Sigmoid colon (tissue), 7 donors: ENCODE data around the gene TMEM219. TPM values are rescaled to one million over a fixed set of nuclear protein-coding genes. Genes with fewer than 3 reads are reported as not detected.

Source experiments
- DNase-seq: peaks from one replicate; pipeline ENCODE4 v3.0.0-alpha.2; 2019
- H3K27ac ChIP-seq, 4 donors: fragments of 200-600 bp; sonication (generic); one replicate each; pipeline ENCODE4 v1.5.1; 2016 to 2019; ENCODE audit warnings: mild to moderate bottlenecking in 1 of 4
- H3K27me3 ChIP-seq, 3 donors: fragments of 200-600 bp; sonication (generic); one replicate each; pipeline ENCODE4 v1.5.1; 2019; ENCODE audit warnings: mild to moderate bottlenecking in 1 of 3
- H3K36me3 ChIP-seq, 4 donors: fragments of 200-600 bp; sonication (generic); one replicate each; pipeline ENCODE4 v1.5.1; 2016 to 2019
- H3K4me1 ChIP-seq, 4 donors: fragments of 200-600 bp; sonication (generic); one replicate each; pipeline ENCODE4 v1.5.1; 2017 to 2019
- H3K4me3 ChIP-seq, 4 donors: fragments of 200-600 bp; sonication (generic); one replicate each; pipeline ENCODE4 v1.5.1; 2017 to 2019; ENCODE audit warnings: mild to moderate bottlenecking in 2 of 4, moderate library complexity in 1 of 4
- H3K9me3 ChIP-seq, 4 donors: fragments of 200-600 bp in 3 of 4; sonication (generic) in 3 of 4; one replicate each; pipeline versions ENCODE4 v1.5.1 to v1.6.1; 2013 to 2019
- EP300 ChIP-seq, 4 donors: sonication (generic); formaldehyde crosslinking; IDR thresholded peaks; one replicate each; pipeline ENCODE4 v1.6.1; 2017; ENCODE audit warnings: antibody characterized with exemption in 4 of 4
- POLR2A ChIP-seq, 2 donors: fragments of 450-650 bp; IDR thresholded peaks; one replicate each; pipeline ENCODE4 v1.6.1; 2016; ENCODE audit warnings: antibody characterized with exemption in 2 of 2, mild to moderate bottlenecking in 2 of 2, moderate library complexity in 2 of 2
- POLR2AphosphoS5 ChIP-seq, 4 donors: sonication (generic); formaldehyde crosslinking; IDR thresholded peaks; one replicate each; pipeline ENCODE4 v1.6.1; 2017; ENCODE audit warnings: antibody characterized with exemption in 4 of 4
- WGBS, 2 donors: extraction: QIAGEN DNeasy Blood & Tissue Kit; methylation state at CpG; one replicate each; pipeline ENCODE4 v1.1.7; 2013; 5-methylcytosine and 5-hydroxymethylcytosine counted together
- intact Hi-C: fragments of 100-400 bp; cut with DNase I; formaldehyde crosslinking; loops from one replicate; pipeline ENCODE4 v1.15.1; 2023
- polyA plus RNA-seq, 3 donors: library from polyadenylated mRNA; stranded (reverse); fragments of 200-250 nt; gene quantifications; one replicate each; pipeline ENCODE4 v1.2.3, GENCODE V29; 2013
- total RNA-seq, 4 donors: library from RNA; depleted of rRNA; stranded (reverse); fragments of >200 nt; gene quantifications; one replicate each; pipeline ENCODE4 v1.1.0, GENCODE V29; 2016
- TF ChIP-seq, protein P1 (sequence below), 4 experiments: fragments of 450-650 bp in 3 of 4; fragments of 200-600 bp in 1 of 4; IDR thresholded peaks; one replicate each; pipeline ENCODE4 v1.5.1; 2016 to 2019; ENCODE audit warnings: antibody characterized with exemption in 4 of 4, mild to moderate bottlenecking in 3 of 4, moderate library complexity in 2 of 4
- donor health status: healthy with polysubstance abuse.
- donor health status: Bipolar disorder and iron deficiency.
- donor health status: healthy.

Gene TMEM219
- total and polyA plus RNA-seq, 7 donors, result 103 to 314 (median 136) TPM

DNA sequence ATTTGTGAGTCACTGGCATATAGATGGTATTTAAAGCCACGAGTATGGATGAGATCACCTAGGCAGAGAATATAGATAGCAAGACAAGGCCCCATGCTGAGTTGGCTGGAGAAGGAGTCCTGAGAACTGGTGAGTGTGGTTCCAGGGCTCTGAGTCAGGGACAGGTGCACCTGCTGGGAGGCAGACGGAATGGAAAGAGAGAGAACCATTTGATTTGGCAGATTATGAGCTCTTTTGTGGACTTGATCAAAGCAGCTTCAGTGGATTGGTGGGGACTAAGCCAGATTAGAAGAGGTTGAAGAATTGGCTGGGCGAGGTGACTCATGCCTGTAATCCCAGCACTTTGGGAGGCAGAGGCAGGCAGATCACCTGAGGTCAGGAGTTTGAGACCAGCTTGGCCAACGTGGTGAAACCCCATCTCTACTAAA is 56.9 kb downstream of the TMEM219 start:
- H3K4me1 ChIP-seq, result peaks cover 0 to 12% (median 11%) of the 10 kb centered on the region in 4 donors
- intact Hi-C loops, result no loop called here
- DNase-seq, result no peak
- no peaks in the 10 kb centered on the region for H3K36me3 ChIP-seq
- no peak overlapping the region for H3K4me3 ChIP-seq
- no peak overlapping the region for H3K27ac ChIP-seq
- no peak for TF ChIP-seq POLR2AphosphoS5 (IDR thresholded peaks at IDR 0.05)
- TF ChIP-seq, protein P1, sequence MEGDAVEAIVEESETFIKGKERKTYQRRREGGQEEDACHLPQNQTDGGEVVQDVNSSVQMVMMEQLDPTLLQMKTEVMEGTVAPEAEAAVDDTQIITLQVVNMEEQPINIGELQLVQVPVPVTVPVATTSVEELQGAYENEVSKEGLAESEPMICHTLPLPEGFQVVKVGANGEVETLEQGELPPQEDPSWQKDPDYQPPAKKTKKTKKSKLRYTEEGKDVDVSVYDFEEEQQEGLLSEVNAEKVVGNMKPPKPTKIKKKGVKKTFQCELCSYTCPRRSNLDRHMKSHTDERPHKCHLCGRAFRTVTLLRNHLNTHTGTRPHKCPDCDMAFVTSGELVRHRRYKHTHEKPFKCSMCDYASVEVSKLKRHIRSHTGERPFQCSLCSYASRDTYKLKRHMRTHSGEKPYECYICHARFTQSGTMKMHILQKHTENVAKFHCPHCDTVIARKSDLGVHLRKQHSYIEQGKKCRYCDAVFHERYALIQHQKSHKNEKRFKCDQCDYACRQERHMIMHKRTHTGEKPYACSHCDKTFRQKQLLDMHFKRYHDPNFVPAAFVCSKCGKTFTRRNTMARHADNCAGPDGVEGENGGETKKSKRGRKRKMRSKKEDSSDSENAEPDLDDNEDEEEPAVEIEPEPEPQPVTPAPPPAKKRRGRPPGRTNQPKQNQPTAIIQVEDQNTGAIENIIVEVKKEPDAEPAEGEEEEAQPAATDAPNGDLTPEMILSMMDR (IDR thresholded peaks at IDR 0.05), result no peak
- no peak for TF ChIP-seq EP300 (IDR thresholded peaks at IDR 0.05)
- no peak for TF ChIP-seq POLR2A (IDR thresholded peaks at IDR 0.05)
- 71 to 80% methylated on average over 4 of the region's 4 CpGs for WGBS, 2 donors
- H3K9me3 ChIP-seq, result no peaks in the 10 kb centered on the region
- H3K27me3 ChIP-seq, result no peaks in the 10 kb centered on the region

Other genes with a start within 250 kb of the TMEM219 start
- gene C16orf54, start 216.1 kb upstream of the TMEM219 start, total RNA-seq, result 1 to 10 TPM in 2 of 4 donors, under 1 TPM in 2; 0.82 to 2.5 (median 1.0) TPM
- gene C16orf54, start 216.1 kb upstream of the TMEM219 start, polyA plus RNA-seq, result 10 to 100 TPM in 1 of 3 donors, under 1 TPM in 1, not detected in 1; 0.46 to 10.1 TPM
- 1 to 10 TPM in 1 of 4 donors, not detected in 3; 1.4 TPM for gene ZG16, start 183.8 kb upstream of the TMEM219 start, total RNA-seq
- 1,000 to 10,000 TPM in 1 of 3 donors, 100 to 1,000 TPM in 2; 237 to 1,249 (median 770) TPM for gene ZG16, start 183.8 kb upstream of the TMEM219 start, polyA plus RNA-seq
- 10 to 100 TPM; 11.5 to 16.1 (median 13.7) TPM for gene KIF22, start 171.3 kb upstream of the TMEM219 start, total RNA-seq
- gene KIF22, start 171.3 kb upstream of the TMEM219 start, polyA plus RNA-seq, result 10 to 100 TPM; 28.0 to 71.5 (median 31.2) TPM
- 100 to 1,000 TPM in 1 of 4 donors, 10 to 100 TPM in 3; 59.6 to 102 (median 67.2) TPM for gene MAZ, start 155.6 kb upstream of the TMEM219 start, total RNA-seq
- gene MAZ, start 155.6 kb upstream of the TMEM219 start, polyA plus RNA-seq, result 100 to 1,000 TPM; 137 to 226 (median 192) TPM
- 10 to 100 TPM in 2 of 4 donors, 1 to 10 TPM in 2; 5.4 to 22.7 (median 9.6) TPM for gene PRRT2, start 149.9 kb upstream of the TMEM219 start, total RNA-seq
- 1 to 10 TPM in 1 of 3 donors, under 1 TPM in 1, not detected in 1; 0.69 to 2.2 TPM for gene PRRT2, start 149.9 kb upstream of the TMEM219 start, polyA plus RNA-seq
- gene PAGR1, start 145.9 kb upstream of the TMEM219 start, total RNA-seq, result 10 to 100 TPM; 18.5 to 29.9 (median 25.7) TPM
- gene PAGR1, start 145.9 kb upstream of the TMEM219 start, polyA plus RNA-seq, result 10 to 100 TPM; 20.4 to 36.6 (median 29.1) TPM
- gene MVP, start 141.6 kb upstream of the TMEM219 start, total RNA-seq, result 10 to 100 TPM; 62.3 to 94.5 (median 68.6) TPM
- 100 to 1,000 TPM; 201 to 368 (median 265) TPM for gene MVP, start 141.6 kb upstream of the TMEM219 start, polyA plus RNA-seq
- 100 to 1,000 TPM; 107 to 120 (median 111) TPM for gene CDIPT, start 98.9 kb upstream of the TMEM219 start, total RNA-seq
- gene CDIPT, start 98.9 kb upstream of the TMEM219 start, polyA plus RNA-seq, result 10 to 100 TPM; 39.8 to 76.2 (median 51.1) TPM
- 1 to 10 TPM in 3 of 4 donors, under 1 TPM in 1; 0.66 to 9.1 (median 1.4) TPM for gene SEZ6L2, start 62.5 kb upstream of the TMEM219 start, total RNA-seq
- 1 to 10 TPM in 2 of 3 donors, under 1 TPM in 1; 0.60 to 6.2 (median 1.6) TPM for gene SEZ6L2, start 62.5 kb upstream of the TMEM219 start, polyA plus RNA-seq
- 1 to 10 TPM in 2 of 4 donors, under 1 TPM in 1, not detected in 1; 0.95 to 2.2 (median 2.1) TPM for gene ASPHD1, start 61.6 kb upstream of the TMEM219 start, total RNA-seq
- gene ASPHD1, start 61.6 kb upstream of the TMEM219 start, polyA plus RNA-seq, result 1 to 10 TPM; 2.4 to 3.4 (median 3.2) TPM
- 10 to 100 TPM in 3 of 4 donors, 1 to 10 TPM in 1; 9.8 to 20.5 (median 14.1) TPM for gene KCTD13, start 35.9 kb upstream of the TMEM219 start, total RNA-seq
- gene KCTD13, start 35.9 kb upstream of the TMEM219 start, polyA plus RNA-seq, result 10 to 100 TPM in 2 of 3 donors, 1 to 10 TPM in 1; 5.4 to 26.1 (median 18.7) TPM
- gene TAOK2, start 11.8 kb downstream of the TMEM219 start, total RNA-seq, result 10 to 100 TPM; 26.8 to 38.5 (median 29.7) TPM
- 10 to 100 TPM in 2 of 3 donors, 1 to 10 TPM in 1; 9.0 to 42.2 (median 12.7) TPM for gene TAOK2, start 11.8 kb downstream of the TMEM219 start, polyA plus RNA-seq
- gene HIRIP3, start 33.5 kb downstream of the TMEM219 start, total RNA-seq, result 10 to 100 TPM; 15.8 to 22.7 (median 19.7) TPM
- gene HIRIP3, start 33.5 kb downstream of the TMEM219 start, polyA plus RNA-seq, result 10 to 100 TPM in 1 of 3 donors, 1 to 10 TPM in 2; 9.0 to 14.4 (median 9.7) TPM
- gene INO80E, start 34.2 kb downstream of the TMEM219 start, total RNA-seq, result 100 to 1,000 TPM in 1 of 4 donors, 10 to 100 TPM in 3; 49.2 to 174 (median 54.7) TPM
- 10 to 100 TPM; 50.6 to 89.7 (median 60.1) TPM for gene INO80E, start 34.2 kb downstream of the TMEM219 start, polyA plus RNA-seq
- gene DOC2A, start 48.9 kb downstream of the TMEM219 start, total RNA-seq, result 1 to 10 TPM in 1 of 4 donors, under 1 TPM in 1, not detected in 2; 0.36 to 3.9 TPM
- gene DOC2A, start 48.9 kb downstream of the TMEM219 start, polyA plus RNA-seq, result 1 to 10 TPM in 2 of 3 donors, under 1 TPM in 1; 0.92 to 4.6 (median 1.8) TPM
- not detected for gene C16orf92, start 61.1 kb downstream of the TMEM219 start, total RNA-seq
- not detected for gene C16orf92, start 61.1 kb downstream of the TMEM219 start, polyA plus RNA-seq
- not detected for gene TLCD3B, start 69.2 kb downstream of the TMEM219 start, total RNA-seq
- gene TLCD3B, start 69.2 kb downstream of the TMEM219 start, polyA plus RNA-seq, result under 1 TPM in 1 of 3 donors, not detected in 2; 0.54 TPM
- gene ALDOA, start 103.7 kb downstream of the TMEM219 start, total RNA-seq, result 1,000 to 10,000 TPM in 1 of 4 donors, 100 to 1,000 TPM in 3; 905 to 1,010 (median 960) TPM
- gene ALDOA, start 103.7 kb downstream of the TMEM219 start, polyA plus RNA-seq, result 1,000 to 10,000 TPM; 1,265 to 1,667 (median 1,498) TPM
- 10 to 100 TPM; 39.2 to 45.6 (median 43.6) TPM for gene PPP4C, start 113.9 kb downstream of the TMEM219 start, total RNA-seq
- gene PPP4C, start 113.9 kb downstream of the TMEM219 start, polyA plus RNA-seq, result 100 to 1,000 TPM; 118 to 155 (median 146) TPM
- gene TBX6, start 129.8 kb downstream of the TMEM219 start, total RNA-seq, result 1 to 10 TPM in 3 of 4 donors, under 1 TPM in 1; 0.54 to 1.7 (median 1.1) TPM
- 1 to 10 TPM in 1 of 3 donors, under 1 TPM in 2; 0.23 to 1.1 (median 0.60) TPM for gene TBX6, start 129.8 kb downstream of the TMEM219 start, polyA plus RNA-seq
- 100 to 1,000 TPM in 2 of 4 donors, 10 to 100 TPM in 2; 82.1 to 110 (median 103) TPM for gene YPEL3, start 134.1 kb downstream of the TMEM219 start, total RNA-seq
- 100 to 1,000 TPM in 2 of 3 donors, 10 to 100 TPM in 1; 57.6 to 126 (median 107) TPM for gene YPEL3, start 134.1 kb downstream of the TMEM219 start, polyA plus RNA-seq
- gene GDPD3, start 151.5 kb downstream of the TMEM219 start, total RNA-seq, result 1 to 10 TPM in 3 of 4 donors, under 1 TPM in 1; 0.54 to 8.0 (median 2.9) TPM
- gene GDPD3, start 151.5 kb downstream of the TMEM219 start, polyA plus RNA-seq, result 10 to 100 TPM; 17.4 to 68.8 (median 19.0) TPM
- gene MAPK3, start 161.1 kb downstream of the TMEM219 start, total RNA-seq, result 10 to 100 TPM; 43.8 to 59.9 (median 57.6) TPM
- 100 to 1,000 TPM; 214 to 365 (median 321) TPM for gene MAPK3, start 161.1 kb downstream of the TMEM219 start, polyA plus RNA-seq
- gene CORO1A, start 221.5 kb downstream of the TMEM219 start, total RNA-seq, result 10 to 100 TPM; 14.7 to 28.0 (median 24.4) TPM
- gene CORO1A, start 221.5 kb downstream of the TMEM219 start, polyA plus RNA-seq, result 100 to 1,000 TPM in 1 of 3 donors, 10 to 100 TPM in 2; 35.8 to 309 (median 40.2) TPM
- 100 to 1,000 TPM in 3 of 4 donors, 10 to 100 TPM in 1; 35.4 to 186 (median 152) TPM for gene BOLA2B, start 231.6 kb downstream of the TMEM219 start, total RNA-seq
- gene BOLA2B, start 231.6 kb downstream of the TMEM219 start, polyA plus RNA-seq, result 100 to 1,000 TPM; 414 to 509 (median 434) TPM
- 10 to 100 TPM; 12.0 to 29.6 (median 18.1) TPM for gene SLX1A, start 231.8 kb downstream of the TMEM219 start, total RNA-seq
- 10 to 100 TPM; 46.8 to 77.9 (median 61.9) TPM for gene SLX1A, start 231.8 kb downstream of the TMEM219 start, polyA plus RNA-seq
- 10 to 100 TPM in 3 of 4 donors, 1 to 10 TPM in 1; 8.0 to 26.9 (median 20.3) TPM for gene SULT1A3, start 237.2 kb downstream of the TMEM219 start, total RNA-seq
- gene SULT1A3, start 237.2 kb downstream of the TMEM219 start, polyA plus RNA-seq, result 10 to 100 TPM; 17.4 to 21.0 (median 20.1) TPM